ENCODE measurements around the gene MID1.

Gene MID1

GRCh38 chrX:10653302-10653701 is 32.9 kb upstream of the MID1 start (continued):
- TF ChIP-seq, protein P1, sequence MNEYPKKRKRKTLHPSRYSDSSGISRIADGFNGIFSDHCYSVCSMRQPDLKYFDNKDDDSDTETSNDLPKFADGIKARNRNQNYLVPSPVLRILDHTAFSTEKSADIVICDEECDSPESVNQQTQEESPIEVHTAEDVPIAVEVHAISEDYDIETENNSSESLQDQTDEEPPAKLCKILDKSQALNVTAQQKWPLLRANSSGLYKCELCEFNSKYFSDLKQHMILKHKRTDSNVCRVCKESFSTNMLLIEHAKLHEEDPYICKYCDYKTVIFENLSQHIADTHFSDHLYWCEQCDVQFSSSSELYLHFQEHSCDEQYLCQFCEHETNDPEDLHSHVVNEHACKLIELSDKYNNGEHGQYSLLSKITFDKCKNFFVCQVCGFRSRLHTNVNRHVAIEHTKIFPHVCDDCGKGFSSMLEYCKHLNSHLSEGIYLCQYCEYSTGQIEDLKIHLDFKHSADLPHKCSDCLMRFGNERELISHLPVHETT (tag by site-specific recombination; IDR thresholded peaks at IDR 0.05) = no peak
- TF ChIP-seq HOXC10 (CRISPR knock-in tag; IDR thresholded peaks at IDR 0.05) (no peak), ZNF707 (tag by site-specific recombination; IDR thresholded peaks at IDR 0.05) (no peak), ZNF114 (tag by site-specific recombination; IDR thresholded peaks at IDR 0.05) (no peak)

DNA sequence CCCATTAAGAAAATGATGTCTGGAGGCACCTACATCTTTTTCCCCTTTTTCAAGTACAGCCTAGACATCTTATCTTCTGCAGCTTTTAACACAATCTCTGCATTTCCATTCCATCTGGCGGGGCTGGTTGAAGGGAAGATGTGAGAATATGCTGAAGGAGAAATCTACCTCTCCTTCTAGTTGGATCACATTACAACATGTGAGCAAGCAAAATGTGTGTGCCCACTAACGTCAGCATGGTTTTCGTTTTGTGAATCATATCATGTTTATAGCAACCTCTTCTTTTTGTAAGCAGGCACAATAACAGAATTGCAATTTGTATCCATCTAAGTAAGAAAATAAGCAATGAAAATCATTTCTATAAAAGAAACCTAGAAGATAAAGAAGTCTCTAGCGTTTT is 28.9 kb upstream of the MID1 start:
- H3K9me3 ChIP-seq (ENCODE audit: control insufficient read depth, insufficient read depth, low read depth, low read length) = no peaks in the 10 kb centered on the region

GRCh38 chrX:10648614-10649013 is 28.2 kb upstream of the MID1 start:
- ChIA-PET POLR2A (interaction anchor here (1.0 kb wide), 1 partner anchor 28 kb away, joined by 3 read pairs; no protein-coding TSS in a partner anchor), CTCF (interaction anchor here (0.6 kb wide), 1 partner anchor 121 kb away, joined by 7 read pairs; no protein-coding TSS in a partner anchor)
- Histone ChIP-seq H3K9me3 (ENCODE audit: control insufficient read depth, insufficient read depth, low read depth, low read length) (no peaks in the 10 kb centered on the region), H3K36me3 (ENCODE audit: control insufficient read depth in 2 of 2, insufficient read depth in 1 of 2, low read length in 2 of 2) (no peaks in the 10 kb centered on the region), H3K27ac (ENCODE audit: extremely low read depth, low read depth, low read length) (no peak overlapping the region), H3K4me3 (ENCODE audit: low read depth, low read length) (no peak overlapping the region), H3K4me1 (ENCODE audit: control insufficient read depth, insufficient read depth, low read length) (no peaks in the 10 kb centered on the region; the same call in 1 of the 2 replicates)
- TF ChIP-seq ZIC2 (tag by site-specific recombination; IDR thresholded peaks at IDR 0.05) (no peak), SETDB1 (IDR thresholded peaks at IDR 0.05; ENCODE audit: insufficient read length, low read length) (peak; percentile 28), SCRT2 (tag by site-specific recombination; IDR thresholded peaks at IDR 0.05) (0 out of 2 replicates have a peak, but pooled peaks have one; percentile 24)

More for the DNA sequence above, 28.9 kb upstream of the MID1 start:
- H3K4me1 ChIP-seq (ENCODE audit: control insufficient read depth, insufficient read depth, low read length) = no peaks in the 10 kb centered on the region; the same call in 1 of the 2 replicates
- ChIA-PET POLR2A (no interaction called here), CTCF (no interaction called here)
- no peak overlapping the region for H3K27ac ChIP-seq (ENCODE audit: extremely low read depth, low read depth, low read length)
- H3K36me3 ChIP-seq (ENCODE audit: control insufficient read depth in 2 of 2, insufficient read depth in 1 of 2, low read length in 2 of 2) = no peaks in the 10 kb centered on the region
- no peak overlapping the region for H3K4me3 ChIP-seq (ENCODE audit: low read depth, low read length)
- TF ChIP-seq TRIM28 (IDR thresholded peaks at IDR 0.05; ENCODE audit: borderline replicate concordance, low read length) (0 out of 2 replicates have a peak, but pooled peaks have one; percentile 12), ZNF398 (tag by site-specific recombination; IDR thresholded peaks at IDR 0.05) (no peak)

GRCh38 chrX:10636851-10637250 is 16.5 kb upstream of the MID1 start:
- H3K4me1 ChIP-seq (ENCODE audit: control insufficient read depth, insufficient read depth, low read length) = no peaks in the 10 kb centered on the region
- CTCF ChIA-PET = interaction anchor here (0.6 to 1.5 kb wide), 5 partner anchors 17 to 447 kb away, joined by 3 to 6 read pairs (median 4); no protein-coding TSS in a partner anchor
- POLR2A ChIA-PET = no interaction called here
- no peak overlapping the region for H3K4me3 ChIP-seq (ENCODE audit: low read depth, low read length)
- no peaks in the 10 kb centered on the region for H3K9me3 ChIP-seq (ENCODE audit: control insufficient read depth, insufficient read depth, low read depth, low read length)
- no peaks in the 10 kb centered on the region for H3K36me3 ChIP-seq (ENCODE audit: control insufficient read depth in 2 of 2, insufficient read depth in 1 of 2, low read length in 2 of 2)
- TF ChIP-seq, protein P2, sequence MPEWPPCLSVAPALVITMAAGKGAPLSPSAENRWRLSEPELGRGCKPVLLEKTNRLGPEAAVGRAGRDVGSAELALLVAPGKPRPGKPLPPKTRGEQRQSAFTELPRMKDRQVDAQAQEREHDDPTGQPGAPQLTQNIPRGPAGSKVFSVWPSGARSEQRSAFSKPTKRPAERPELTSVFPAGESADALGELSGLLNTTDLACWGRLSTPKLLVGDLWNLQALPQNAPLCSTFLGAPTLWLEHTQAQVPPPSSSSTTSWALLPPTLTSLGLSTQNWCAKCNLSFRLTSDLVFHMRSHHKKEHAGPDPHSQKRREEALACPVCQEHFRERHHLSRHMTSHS (tag by site-specific recombination; IDR thresholded peaks at IDR 0.05) = no peak
- no peak for TF ChIP-seq ZNF555 (tag by site-specific recombination; conservative IDR thresholded peaks at IDR 0.05)
- H3K27ac ChIP-seq (ENCODE audit: extremely low read depth, low read depth, low read length) = no peak overlapping the region

DNA sequence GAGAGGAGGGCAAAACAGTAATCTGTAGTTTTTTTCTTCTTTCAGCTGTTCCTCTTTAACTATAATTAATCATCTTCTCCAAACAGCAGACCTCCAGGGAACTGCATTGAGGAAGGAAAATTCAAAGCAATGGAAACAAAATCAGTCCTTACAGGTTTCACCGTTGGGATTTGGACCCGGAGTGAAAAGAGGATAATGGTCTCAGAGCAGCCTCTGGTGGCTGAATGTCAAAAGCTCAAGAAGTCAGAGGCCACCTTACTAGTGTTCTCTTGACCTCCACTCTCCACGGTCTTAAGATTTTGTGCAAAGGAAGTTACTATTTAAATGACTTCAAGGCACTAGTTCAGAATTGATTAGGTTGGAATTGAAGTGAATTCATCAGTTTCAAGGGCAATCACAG is 16.0 kb upstream of the MID1 start:
- no peaks in the 10 kb centered on the region for H3K36me3 ChIP-seq (ENCODE audit: control insufficient read depth in 2 of 2, insufficient read depth in 1 of 2, low read length in 2 of 2)
- CTCF ChIA-PET = interaction anchor here (0.6 to 1.5 kb wide), 7 partner anchors 17 to 446 kb away, joined by 3 to 6 read pairs (median 3); no protein-coding TSS in a partner anchor
- POLR2A ChIA-PET = no interaction called here
- no peak overlapping the region for H3K4me3 ChIP-seq (ENCODE audit: low read depth, low read length)
- H3K4me1 ChIP-seq (ENCODE audit: control insufficient read depth, insufficient read depth, low read length) = no peaks in the 10 kb centered on the region
- H3K27ac ChIP-seq (ENCODE audit: extremely low read depth, low read depth, low read length) = no peak overlapping the region
- no peak for TF ChIP-seq ZNF621 (tag by site-specific recombination; IDR thresholded peaks at IDR 0.05)
- peak; percentile 53 for TF ChIP-seq ZNF654 (tag by site-specific recombination; IDR thresholded peaks at IDR 0.05; ENCODE audit: low read depth)
- no peaks in the 10 kb centered on the region for H3K9me3 ChIP-seq (ENCODE audit: control insufficient read depth, insufficient read depth, low read depth, low read length)
